Measurements from ENCODE around the gene ZNRD2.
A peak's percentile ranks its signal among the peaks of the same experiment; 100 is the strongest.

ZNRD2 gene

DNA sequence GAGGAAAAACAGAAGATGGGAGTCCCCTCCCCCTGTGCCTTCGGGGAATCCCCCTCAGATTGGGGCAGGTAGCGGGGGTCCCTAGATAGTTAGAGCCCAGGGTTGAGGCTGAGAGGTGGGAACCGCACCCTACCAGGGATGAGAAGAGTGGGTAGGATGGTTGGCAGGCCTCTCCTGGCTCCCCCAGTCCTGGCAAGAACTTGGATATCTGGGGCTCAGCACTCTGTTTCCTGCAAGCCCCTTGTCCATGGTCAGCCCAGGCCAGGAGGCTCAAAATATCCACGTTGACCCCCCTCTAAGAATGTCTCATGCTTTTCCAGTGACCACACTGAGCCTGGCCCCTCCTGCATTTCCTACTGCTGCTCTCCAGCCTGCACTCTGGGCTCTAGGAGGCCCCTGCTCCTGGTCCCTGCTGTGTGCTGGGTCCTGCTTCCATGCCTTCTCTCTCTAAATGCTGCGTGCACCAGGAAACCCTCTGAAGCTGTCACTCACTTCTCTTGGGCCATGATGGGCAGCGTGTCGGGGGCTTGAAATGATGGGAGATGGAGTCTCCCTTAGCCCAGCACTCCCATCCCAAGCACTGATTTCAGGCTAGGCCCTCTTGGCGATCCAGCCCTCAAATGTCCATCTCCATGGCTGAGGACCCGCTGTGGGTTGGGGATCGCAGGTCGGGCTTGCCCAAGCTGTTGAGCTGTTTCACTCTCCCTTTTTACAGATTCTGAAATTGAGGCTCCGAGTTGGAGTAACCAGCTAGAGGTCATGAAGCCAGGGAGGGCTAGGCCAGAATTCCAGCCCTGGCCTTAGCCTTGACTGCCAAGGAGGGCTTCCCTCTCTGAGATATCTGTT lies 41.7 kb downstream of the ZNRD2 start:
- DNase-seq, result no peak

DNA sequence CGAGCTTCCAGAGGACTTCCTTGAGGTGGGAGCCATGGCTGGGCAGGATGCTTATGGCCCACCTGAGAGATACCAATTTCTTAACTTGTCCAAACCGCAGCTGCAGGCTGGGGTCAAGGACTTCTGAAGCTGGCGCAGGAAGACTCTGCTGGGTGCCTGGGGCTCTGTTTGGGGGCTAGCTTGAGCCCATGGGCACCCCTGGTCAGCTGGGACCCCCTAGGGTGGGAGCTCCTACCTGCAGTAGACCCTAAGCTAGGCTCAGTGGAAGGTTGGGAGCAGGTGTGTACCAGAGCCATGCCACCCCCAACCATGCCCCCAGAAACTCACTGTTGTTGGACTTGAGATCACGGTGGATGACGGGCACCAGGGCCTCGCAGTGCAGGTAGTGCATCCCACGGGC lies 42.4 kb downstream of the ZNRD2 start:
- no peak for DNase-seq

DNA sequence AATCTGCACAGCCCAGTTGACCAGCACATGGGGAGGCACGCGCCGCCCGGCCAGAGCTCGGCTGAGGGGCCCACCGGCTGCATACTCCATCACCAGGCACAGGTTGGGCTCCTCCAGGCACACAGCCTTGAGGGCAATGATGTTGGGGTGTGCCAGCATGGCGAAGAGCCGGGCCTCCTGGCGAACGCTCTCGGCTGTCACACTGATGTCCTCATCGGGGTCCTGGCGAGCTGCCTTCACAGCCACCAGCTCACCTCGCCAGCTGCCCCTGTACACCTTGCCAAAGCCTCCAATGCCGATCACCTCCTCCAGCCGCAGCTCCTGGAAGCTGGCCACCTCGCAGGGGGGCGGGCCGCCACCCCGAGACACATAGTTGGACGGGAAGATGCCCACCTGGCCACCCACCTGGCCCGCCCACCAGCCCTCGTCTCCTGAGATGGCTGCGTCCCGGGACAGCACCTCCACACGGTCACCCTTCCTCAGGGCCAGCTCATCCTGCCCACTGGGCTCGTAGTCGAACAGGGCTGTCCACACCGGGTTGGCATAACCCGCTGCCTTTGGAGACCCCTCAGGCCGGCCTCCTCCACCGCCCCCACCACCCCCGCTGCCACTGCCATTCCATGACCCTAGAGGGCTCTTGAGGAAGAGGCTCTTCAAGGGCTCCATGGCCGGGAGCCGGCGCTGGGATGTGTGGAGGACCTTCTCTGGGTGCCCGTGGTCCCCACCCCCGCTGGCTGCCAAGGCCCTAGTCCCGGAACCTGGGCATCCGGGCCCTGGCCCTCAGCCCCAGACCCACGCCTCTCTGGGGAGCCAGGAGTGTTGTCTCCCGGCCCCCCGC lies 43.0 kb downstream of the ZNRD2 start:
- peak; percentile 75 for DNase-seq

DNA sequence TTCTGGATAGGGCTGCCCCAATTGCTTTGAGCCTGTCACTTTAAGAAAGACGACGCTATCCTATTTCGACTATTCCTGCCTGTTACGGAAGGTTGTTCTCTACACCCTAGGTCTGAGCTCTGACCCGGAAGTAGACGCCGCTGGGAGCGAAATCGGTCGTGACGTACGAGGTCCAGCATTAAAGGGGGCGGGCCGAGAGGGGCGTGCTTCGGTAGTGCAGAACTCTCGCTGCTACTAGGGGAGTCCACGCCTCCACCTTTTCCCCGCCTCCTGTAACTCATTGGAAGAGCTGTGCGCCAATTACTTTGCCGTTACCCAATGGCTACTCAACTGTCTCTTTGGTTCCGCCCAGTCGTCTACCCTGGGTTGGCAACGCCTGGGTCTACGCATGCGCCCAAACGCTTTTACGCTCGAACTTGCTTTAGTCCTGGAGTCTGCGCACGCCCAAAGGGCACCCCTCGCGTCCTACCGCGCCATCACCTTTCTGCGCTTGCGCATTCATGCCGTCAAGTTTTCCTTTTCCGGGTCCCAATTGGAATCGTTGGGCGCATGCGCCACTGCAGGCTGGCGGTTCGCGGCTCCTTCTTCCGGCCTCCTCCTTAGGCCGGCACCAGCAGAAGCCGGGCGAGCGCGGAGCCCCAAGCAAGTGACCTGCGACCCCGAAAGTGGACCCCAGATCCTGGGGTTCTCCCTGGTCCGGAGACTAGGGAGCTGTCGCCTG lies 45.1 kb downstream of the ZNRD2 start, which contains the start of gene PCNX3:
PCNX3 (plus strand) TSS at position 548 of the 721 bp plus-strand sequence. CDS start 536 bp downstream, outside the sequence.
- DNase-seq, result peak; percentile 100

DNA sequence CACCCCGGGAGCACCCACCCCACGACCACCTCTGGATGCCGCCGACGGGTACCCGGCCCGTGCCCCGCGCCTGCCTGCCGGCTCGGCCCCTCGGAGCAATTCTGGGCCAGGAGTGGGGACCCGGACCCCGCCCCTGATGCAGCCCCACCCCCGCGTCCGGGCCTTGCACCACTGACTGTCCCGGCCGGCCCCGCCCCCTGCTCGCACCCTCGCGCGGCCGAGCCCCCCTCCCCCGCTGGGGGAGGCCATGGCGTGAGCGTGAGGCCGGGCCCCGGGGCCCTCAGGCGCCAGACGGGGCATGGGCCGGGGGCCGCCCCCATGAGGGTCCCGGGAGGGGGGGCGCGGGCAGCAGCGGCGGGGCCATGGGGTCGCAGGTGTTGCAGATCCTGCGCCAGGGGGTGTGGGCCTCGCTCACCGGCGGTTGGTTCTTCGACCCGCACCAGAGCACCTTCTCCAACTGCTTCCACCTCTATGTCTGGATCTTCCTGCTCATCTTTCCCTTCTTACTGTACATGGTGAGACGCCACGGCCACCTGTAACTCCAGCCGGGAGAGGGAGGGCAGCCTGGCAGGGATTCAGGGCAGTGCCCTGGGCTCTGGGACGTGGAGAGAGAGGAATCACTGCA lies 45.8 kb downstream of the ZNRD2 start:
- DNase-seq, result no peak

DNA sequence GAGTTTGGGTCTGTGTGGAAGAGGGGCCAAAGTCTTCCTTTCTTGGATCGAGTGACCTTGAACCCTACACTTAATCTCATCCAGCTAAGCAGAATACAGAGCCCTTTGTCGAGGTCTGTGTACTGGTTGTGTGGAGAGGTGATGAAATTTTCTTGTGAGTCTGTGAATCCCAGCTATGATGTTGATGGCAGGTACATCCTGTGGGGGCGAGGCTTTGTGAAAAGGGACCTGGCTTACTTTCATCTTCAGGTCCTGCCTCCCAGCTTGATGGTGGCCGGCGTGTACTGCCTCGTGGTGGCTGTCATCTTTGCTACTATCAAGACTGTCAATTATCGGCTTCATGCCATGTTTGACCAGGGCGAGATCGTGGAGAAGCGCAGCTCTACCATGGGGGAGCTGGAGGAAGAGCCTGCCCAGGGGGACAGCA lies 46.3 kb downstream of the ZNRD2 start:
- DNase-seq, result no peak

DNA sequence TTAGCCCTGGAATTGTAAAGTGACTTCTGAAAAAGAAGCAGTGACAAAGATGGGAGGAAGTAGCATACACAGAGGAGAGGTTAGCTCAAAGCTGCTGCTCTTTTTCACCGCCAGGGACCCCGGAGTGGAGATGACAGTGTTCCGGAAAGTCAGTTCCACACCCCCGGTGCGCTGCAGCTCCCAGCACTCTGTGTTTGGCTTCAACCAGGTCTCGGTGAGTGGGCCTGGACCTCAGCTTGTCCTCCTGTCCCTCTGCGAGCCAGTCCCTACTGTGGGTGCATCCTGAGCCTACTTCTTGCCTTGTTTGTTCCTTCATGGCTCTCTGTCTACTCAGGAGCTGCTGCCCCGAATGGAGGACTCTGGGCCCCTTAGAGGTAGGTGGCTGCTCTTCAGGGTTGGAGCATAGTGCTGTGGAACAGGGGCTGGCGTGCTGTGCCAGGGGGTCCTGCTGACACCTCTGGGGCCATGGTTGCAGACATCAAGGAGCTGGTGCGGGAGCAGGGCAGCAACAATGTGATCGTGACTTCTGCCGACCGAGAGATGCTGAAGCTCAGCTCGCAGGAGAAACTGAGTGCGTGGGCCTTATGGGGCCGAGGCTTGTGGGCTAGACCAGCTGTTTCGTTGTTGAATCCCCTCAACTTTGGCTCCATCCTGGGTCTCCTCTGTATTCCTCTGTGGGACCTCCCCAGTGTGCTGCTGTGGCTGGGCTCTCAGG lies 47.0 kb downstream of the ZNRD2 start:
- no peak for DNase-seq

DNA sequence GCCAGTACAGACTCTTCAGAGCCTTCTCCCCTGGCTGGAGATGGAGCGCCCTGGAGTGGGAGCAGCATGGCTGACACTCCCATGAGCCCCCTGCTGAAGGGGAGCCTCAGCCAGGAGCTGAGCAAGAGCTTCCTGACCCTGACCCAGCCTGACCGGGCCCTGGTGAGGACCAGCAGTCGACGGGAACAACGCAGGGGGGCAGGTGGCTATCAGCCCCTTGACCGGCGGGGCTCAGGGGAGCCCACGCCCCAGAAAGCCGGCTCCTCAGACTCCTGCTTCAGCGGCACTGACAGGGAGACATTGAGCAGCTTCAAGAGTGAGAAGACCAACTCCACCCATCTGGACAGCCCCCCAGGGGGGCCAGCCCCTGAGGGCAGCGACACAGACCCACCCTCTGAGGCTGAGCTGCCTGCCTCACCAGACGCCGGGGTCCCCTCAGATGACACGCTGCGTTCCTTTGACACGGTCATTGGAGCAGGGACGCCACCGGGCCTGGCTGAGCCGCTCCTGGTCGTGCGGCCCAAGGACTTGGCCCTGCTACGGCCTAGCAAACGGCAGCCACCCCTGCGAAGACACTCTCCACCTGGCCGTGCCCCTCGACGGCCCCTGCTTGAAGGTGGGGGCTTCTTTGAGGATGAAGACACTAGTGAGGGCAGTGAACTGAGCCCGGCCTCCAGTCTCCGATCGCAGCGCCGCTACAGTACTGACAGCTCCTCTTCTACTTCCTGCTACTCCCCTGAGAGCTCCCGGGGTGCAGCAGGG lies 47.9 kb downstream of the ZNRD2 start:
- no peak for DNase-seq

DNA sequence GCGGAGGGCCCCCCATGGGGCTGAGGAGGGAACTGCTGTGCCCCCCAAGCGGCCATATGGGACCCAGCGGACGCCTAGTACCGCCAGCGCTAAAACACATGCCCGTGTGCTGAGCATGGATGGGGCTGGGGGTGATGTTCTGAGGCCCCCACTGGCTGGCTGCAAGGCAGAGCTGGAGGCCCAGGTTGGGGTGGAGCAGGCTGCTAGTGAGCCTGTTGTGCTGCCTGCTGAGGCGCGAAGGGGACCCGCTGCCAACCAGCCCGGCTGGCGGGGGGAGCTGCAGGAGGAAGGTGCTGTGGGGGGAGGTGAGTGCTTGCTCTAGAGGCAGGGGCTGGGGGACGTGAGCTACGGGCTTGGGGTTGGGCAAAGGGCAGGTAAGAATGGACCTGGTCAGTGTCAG lies 48.5 kb downstream of the ZNRD2 start:
- no peak for DNase-seq

DNA sequence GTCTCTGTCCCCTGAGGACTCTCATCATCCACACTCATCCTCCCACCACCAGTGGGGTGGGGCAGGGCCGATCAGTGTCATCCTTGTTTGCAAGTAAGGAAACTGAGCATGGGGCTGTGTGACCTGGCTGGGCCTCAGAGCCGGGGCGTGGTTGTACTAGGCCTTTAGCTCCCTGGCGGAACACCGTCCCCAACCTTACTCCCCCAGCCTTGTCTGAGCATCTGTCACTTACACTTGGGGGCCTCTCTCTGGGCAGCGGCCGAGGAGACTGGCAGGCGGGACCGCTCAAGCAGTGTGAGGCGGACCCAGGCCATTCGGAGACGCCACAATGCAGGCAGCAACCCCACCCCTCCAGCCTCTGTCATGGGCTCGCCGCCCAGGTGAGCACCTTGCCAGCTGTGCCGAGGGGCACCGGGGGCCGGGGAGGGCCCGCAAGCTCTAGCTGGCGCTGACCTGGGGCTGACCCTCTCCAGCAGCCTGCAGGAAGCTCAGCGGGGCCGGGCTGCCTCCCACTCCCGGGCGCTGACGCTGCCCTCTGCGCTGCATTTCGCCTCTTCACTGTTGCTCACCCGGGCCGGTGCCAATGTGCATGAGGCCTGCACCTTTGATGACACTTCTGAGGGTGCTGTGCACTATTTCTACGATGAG lies 49.1 kb downstream of the ZNRD2 start:
- no peak for DNase-seq

DNA sequence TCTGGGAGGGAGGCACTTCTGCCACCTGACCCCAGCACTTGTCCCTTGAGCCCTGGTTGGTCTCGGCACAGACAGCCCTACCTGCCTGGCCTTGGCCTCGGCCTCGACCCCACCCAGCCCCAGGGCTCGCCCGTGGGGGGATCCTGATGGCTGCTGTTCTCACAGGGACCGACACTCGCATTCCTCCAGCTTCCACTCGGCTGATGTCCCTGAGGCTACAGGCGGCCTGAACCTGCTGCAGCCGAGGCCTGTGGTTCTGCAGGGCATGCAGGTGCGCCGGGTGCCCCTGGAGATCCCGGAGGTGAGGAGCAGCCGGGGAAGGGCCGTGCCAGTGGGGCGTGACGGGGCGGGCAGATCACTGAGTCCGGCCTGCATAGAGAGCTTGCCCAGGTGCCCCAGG lies 50.4 kb downstream of the ZNRD2 start:
- DNase-seq, result no peak

DNA sequence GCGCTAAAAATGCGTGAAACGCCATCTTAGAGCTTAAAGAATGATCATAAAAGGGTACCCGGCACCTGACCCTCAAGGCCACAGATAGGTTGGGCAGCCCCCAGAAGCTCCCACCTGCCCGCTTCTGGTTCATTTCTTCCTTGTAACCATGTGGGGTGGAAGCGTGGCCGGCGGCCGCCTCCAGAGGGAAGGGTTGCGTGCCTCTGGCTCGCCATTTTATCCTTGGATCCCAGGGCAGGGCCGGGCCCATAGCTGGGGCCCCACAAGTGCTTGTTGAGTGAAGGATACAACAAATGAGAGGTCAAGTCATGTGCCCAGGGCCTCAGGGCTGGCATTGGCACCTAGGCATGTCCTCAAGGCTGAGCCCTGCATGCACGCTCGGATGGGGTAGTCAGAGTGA lies 51.2 kb downstream of the ZNRD2 start:
- no peak for DNase-seq

All from activated effector memory CD4-positive, alpha-beta T cell treated with anti-CD3 and anti-CD28 coated beads, Interleukin-2, amount 50 U/mL, for 16 hours (primary cell).